GM20000 (cell line): Measurements from ENCODE around the gene KREMEN1.
"Not testable (repeated sequence)": the region's sequence is repeated elsewhere in the genome, so short reads cannot be mapped to it uniquely, and the experiment has no call there.

Experiments
- DNase-seq: peaks from one replicate; pipeline ENCODE4 v3.0.0; 2012; ENCODE audit warnings: low spot score
- CTCF ChIP-seq: IDR thresholded peaks from 2 replicates; pipeline ENCODE4 v1.5.1; 2012; ENCODE audit warnings: mild to moderate bottlenecking, control low read depth; ENCODE audit errors: extremely low read depth, missing control alignments

The KREMEN1 gene

DNA sequence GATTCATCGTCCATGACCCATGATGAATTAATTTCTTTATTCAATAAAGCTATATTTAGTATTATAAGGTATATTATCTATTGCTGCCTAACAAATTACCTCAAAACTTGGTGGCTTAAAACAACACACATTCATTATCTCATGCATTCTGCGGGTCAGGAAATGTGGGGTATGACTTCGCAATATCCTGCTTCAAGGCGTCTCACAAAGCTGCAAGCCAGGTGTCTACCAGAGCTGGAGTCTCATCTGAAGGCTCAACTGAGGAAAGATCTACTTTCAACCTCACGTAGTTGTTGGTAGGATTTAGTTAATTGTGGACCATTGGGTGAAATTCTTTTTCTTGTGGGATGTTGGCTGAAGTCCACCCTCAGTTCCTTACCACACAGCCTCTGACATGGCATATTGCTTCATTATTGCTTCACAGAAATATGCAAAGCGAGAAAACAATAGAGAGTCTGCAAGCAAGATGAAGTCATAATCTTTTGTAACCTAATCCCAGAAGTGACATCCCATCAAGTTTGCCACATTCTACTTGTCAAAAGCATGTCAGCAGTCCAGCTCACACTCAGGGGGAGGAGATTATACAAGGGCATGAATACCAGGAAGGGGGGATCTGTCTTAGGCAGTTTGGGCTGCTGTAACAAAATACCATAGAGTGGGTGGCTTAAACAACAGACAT, 45.1 kb downstream of the KREMEN1 start:
- DNase-seq, result no peak
- TF ChIP-seq CTCF, result no peak

- DNase-seq, result not testable (repeated sequence)
These were observed 47.5 kb downstream of the KREMEN1 start for GRCh38 chr22:29120098-29120912.

DNA sequence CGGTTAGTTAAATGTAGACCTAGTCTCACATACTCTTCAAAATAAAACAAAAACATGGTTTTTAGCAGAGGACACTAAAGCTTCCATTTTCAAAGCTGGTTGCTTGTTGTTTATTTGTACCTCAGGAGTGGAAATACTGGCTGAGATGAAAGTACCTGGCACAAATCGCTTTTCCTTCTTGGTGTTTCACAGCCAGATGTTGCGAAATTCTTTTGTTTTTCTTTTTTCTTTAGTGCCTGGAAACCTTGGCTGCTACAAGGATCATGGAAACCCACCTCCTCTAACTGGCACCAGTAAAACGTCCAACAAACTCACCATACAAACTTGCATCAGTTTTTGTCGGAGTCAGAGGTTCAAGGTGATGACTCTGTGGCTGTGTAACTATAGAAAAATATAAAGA, 48.3 kb downstream of the KREMEN1 start:
- DNase-seq, result no peak
- no peak for TF ChIP-seq CTCF

DNA sequence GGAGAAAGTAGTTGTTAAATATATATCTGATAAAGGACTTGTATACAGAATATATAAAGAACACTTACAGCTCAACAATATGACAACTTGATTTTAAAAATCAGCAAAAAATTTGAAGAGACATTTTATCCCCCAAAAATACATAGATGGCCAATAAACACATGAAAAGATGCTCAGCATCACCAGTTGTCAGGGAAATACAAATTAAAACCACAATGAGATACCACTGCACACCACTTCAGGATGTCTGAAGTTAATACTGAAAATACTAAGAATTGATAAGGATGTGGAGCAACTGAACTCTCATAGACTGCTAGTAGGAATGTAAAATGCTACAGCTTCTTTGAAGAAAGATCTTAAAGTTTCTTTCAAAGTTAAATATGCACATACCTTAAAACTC, 49.2 kb downstream of the KREMEN1 start:
- no peak for DNase-seq
- TF ChIP-seq CTCF, result no peak

- TF ChIP-seq CTCF, result no peak
- no peak for DNase-seq
These were observed 52.1 kb downstream of the KREMEN1 start for GRCh38 chr22:29124777-29125442.

GRCh38 chr22:29125443-29125778, 52.6 kb downstream of the KREMEN1 start:
- TF ChIP-seq CTCF, result no peak

GRCh38 chr22:29125844-29126243, 53.0 kb downstream of the KREMEN1 start:
- TF ChIP-seq CTCF, result no peak

More at GRCh38 chr22:29125443-29125778, 52.6 kb downstream of the KREMEN1 start:
- DNase-seq, result no peak

More at GRCh38 chr22:29125844-29126243, 53.0 kb downstream of the KREMEN1 start:
- DNase-seq, result no peak
